GM18505 (cell line): ENCODE results near the gene CDK6.

Experiments used
- ATAC-seq: cut with Tn5 transposase; IDR thresholded peaks from one replicate; pipeline ENCODE4 v1.9.1; 2021; ENCODE audit not compliant: unreplicated experiment
- POLR2A ChIP-seq: IDR thresholded peaks from 4 replicates; pipeline ENCODE4 v1.6.1; 2011; ENCODE audit warnings: borderline replicate concordance; ENCODE audit not compliant: insufficient read depth, insufficient read length; ENCODE audit errors: extremely low read depth

Gene CDK6

GRCh38 chr7:92783260-92784201 lies 52.8 kb downstream of the CDK6 start:
- TF ChIP-seq POLR2A: no peak
- ATAC-seq: no peak

GRCh38 chr7:92782855-92783254 lies 53.5 kb downstream of the CDK6 start:
- TF ChIP-seq POLR2A: no peak
- no peak for ATAC-seq

DNA sequence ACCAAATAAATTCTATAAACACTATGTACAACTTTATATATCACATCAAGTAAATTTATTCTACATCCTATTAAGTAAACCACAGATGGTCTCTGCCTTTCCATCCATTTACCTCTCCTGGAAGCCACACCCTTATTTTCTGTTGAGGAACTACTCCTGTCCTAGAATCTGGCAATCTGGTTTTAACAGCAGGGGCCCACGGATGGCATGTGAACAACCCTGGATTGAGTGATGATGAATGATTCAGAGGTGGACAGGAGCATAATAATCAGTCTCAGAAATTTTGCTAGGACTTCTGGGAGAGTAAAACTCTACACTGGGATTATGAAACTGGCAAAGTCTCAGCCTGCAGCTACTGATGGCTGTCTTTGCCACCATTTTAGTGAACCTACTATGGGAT lies 54.1 kb downstream of the CDK6 start:
- no peak for ATAC-seq
- TF ChIP-seq POLR2A: no peak

GRCh38 chr7:92781117-92781720 lies 55.2 kb downstream of the CDK6 start:
- no peak for ATAC-seq
- TF ChIP-seq POLR2A: no peak

DNA sequence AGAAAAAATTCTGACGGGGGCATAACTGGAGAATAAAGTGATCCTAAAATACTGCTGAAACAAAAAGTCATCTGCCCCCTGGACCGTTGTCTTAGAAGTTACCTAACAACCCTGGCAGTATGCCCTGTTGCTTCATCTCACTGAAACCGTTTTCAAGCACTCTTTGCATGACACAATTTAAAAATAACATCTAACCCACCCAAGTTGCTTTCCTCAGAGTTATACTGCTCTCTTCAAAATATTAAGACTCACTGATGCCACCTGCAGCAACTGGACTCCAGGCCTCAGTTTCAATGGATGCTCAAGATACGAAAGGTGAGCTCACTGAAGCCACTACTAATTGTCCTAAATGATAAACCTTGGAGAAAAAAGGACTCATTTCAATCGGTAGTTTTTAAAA lies 57.4 kb downstream of the CDK6 start:
- peak; percentile 69 for ATAC-seq
- TF ChIP-seq POLR2A: no peak

- no peak for ATAC-seq
- TF ChIP-seq POLR2A: no peak
Observed at GRCh38 chr7:92777993-92778392, 58.4 kb downstream of the CDK6 start.

GRCh38 chr7:92773808-92774207 lies 62.6 kb downstream of the CDK6 start:
- TF ChIP-seq POLR2A: no peak
- no peak for ATAC-seq

DNA sequence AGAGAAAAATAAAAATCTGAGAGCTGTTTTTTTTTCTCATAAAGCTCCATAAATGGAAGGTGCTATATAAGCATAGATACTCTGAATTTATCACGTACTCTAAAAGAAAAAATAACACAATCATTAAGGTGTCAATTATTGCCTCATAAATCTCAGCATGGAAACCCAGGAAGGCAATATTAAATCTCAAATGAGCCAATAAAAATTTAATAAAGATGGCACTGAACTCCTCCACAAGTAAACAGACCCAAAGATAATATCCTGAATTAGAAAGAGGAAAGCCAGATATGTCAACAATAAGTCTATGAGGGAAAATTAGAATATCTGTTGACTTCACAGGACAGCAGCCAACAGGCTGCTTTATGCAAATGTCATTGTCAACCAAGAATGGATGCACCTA lies 66.5 kb downstream of the CDK6 start:
- ATAC-seq: no peak
- TF ChIP-seq POLR2A: no peak

DNA sequence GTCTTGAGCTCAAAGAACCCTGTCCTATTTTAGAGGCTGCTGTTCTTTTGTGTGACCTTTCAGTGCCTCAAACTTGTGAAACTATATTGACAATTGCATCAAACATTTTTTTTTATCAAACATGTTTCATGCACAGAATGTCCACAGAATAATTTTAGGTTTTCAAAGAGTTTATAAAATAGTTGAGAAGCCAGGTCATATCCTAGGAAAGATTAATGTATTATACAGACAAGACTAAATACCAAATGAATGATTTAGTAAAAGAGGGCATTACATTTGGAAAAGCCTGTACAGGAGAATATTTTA lies 67.0 kb downstream of the CDK6 start:
- TF ChIP-seq POLR2A: no peak
- no peak for ATAC-seq

DNA sequence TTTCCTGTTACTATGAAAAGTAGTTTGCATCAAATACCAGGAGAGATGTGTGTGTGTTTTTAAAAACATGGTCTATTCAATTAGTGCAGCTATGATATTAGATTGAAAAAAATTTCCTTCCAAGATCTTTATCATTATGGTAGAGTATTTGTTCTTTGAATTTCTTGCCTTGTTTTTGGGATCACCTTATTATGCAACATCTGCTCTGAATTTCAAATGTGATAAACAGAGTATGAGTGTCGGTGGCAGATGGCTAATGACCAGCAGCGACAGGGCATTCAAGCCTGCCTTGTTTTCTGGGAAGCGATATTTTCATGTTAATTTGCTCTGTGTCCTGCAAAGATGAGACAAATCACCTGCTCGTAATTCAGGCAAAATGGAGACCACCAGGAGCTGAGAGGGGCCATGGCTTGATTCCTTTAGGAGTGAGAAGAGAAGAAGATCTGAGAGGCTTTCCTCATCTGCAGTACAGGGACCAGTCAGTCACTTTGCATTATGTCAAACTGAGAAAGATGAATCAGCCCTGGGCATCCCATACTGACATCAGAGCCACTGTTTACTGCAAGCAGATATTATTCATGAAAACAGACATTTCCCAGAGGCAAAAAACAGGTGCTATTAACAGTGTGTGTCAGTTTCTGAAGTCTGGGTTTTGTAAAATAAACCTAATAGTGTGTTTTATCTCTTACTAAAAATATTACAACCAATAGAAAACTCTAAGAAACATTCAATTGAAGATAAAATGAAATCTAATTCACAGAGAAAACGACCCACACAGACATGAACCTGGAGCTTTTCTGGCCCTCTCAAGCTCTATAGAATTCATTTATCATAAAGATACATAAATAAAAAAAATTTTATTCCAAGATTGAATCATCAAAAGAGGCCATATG lies 67.6 kb downstream of the CDK6 start:
- ATAC-seq: peak; percentile 78
- TF ChIP-seq POLR2A: no peak

- no peak for ATAC-seq
- no peak for TF ChIP-seq POLR2A
Observed at GRCh38 chr7:92767437-92767836, 68.9 kb downstream of the CDK6 start.

GRCh38 chr7:92766461-92767003 lies 69.8 kb downstream of the CDK6 start:
- no peak for ATAC-seq
- no peak for TF ChIP-seq POLR2A

DNA sequence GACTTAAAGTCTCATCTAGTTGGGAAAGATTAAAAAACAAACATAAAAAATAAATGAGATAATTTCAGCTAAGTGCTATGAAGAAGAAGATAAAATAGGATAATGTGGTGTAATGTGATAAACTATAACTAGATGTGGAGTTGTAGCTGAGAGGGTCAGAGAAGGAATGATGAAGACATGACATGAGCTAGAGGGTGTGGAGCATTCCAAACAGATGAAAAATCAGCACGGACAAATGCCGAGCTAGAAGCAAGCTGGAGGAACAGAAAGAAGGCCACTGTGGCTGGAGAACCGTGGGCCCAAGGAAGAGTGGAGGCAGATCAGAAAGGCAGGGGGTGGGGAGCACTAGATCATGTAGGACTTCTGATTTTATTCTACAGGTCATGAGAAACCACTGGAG lies 70.6 kb downstream of the CDK6 start:
- ATAC-seq: no peak
- TF ChIP-seq POLR2A: no peak

DNA sequence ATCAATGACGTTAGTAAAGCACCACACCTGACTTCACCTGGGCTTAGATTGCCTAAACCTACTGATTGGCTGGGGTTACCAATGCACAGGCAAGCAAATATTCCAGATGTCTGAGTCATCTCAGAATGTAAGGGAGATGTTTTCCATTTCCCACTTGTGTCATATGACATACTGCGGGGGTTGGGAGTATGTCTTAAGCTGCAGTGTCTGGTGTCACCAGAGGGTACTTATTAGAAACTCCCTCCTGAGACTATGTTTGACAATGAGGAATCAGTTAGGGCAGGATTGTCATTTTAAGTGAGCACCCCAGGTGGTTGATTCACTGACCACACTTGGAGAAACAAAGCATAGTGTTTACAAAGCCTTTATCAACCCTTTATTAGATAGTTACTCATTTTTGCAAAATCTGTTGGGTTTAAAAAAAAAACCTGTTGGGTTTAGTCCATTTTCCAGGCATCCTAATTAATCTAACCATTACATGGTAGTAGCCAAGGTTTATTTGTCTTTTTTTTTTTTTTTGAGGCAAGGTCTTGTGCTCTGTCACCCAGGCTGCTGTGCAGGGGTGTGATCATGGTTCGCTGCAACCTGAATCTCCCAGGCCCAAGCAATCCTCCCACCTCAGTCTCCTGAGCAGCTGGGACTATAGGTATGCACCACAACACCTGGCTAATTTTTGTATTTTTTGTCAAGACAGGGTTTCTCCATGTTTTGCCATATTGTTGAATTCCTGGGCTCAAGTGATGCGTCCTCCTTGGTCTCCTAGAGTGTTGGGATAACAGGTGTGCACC lies 72.5 kb downstream of the CDK6 start:
- no peak for ATAC-seq
- no peak for TF ChIP-seq POLR2A
